ENCODE data around the gene PDZD2.

The PDZD2 gene

GRCh38 chr5:31894141-31894540 is 255.2 kb downstream of the PDZD2 start:
- H3K4me1 ChIP-seq, result no peaks in the 10 kb centered on the region

GRCh38 chr5:31895199-31895820 is 256.4 kb downstream of the PDZD2 start:
- no peak overlapping the region for H3K4me3 ChIP-seq (ENCODE audit: low read depth, low read length)
- no peak for DNase-seq
- no peaks in the 10 kb centered on the region for H3K4me1 ChIP-seq
- no peaks in the 10 kb centered on the region for H3K36me3 ChIP-seq
- TF ChIP-seq CTCF (IDR thresholded peaks at IDR 0.05; ENCODE audit: low read depth, low read length), result no peak
- no peaks in the 10 kb centered on the region for H3K9me3 ChIP-seq
- no peaks in the 10 kb centered on the region for H3K27me3 ChIP-seq

More at GRCh38 chr5:31894141-31894540, 255.2 kb downstream of the PDZD2 start:
- TF ChIP-seq CTCF (IDR thresholded peaks at IDR 0.05; ENCODE audit: low read depth, low read length), result no peak
- no peak overlapping the region for H3K4me3 ChIP-seq (ENCODE audit: low read depth, low read length)
- no peaks in the 10 kb centered on the region for H3K27me3 ChIP-seq
- no peaks in the 10 kb centered on the region for H3K9me3 ChIP-seq
- no peak for DNase-seq
- no peaks in the 10 kb centered on the region for H3K36me3 ChIP-seq

GRCh38 chr5:31898036-31898632 is 259.2 kb downstream of the PDZD2 start:
- Histone ChIP-seq H3K27me3 (no peaks in the 10 kb centered on the region), H3K9me3 (no peaks in the 10 kb centered on the region; the same call in 1 of the 2 replicates), H3K36me3 (no peaks in the 10 kb centered on the region), H3K4me1 (no peaks in the 10 kb centered on the region), H3K4me3 (ENCODE audit: low read depth, low read length) (no peak overlapping the region)
- DNase-seq, result no peak
- TF ChIP-seq CTCF (IDR thresholded peaks at IDR 0.05; ENCODE audit: low read depth, low read length), result no peak

- H3K27me3 ChIP-seq, result no peaks in the 10 kb centered on the region
- no peak for DNase-seq
- H3K4me3 ChIP-seq (ENCODE audit: low read depth, low read length), result no peak overlapping the region
- no peaks in the 10 kb centered on the region for H3K36me3 ChIP-seq
- no peaks in the 10 kb centered on the region for H3K4me1 ChIP-seq
- TF ChIP-seq CTCF (IDR thresholded peaks at IDR 0.05; ENCODE audit: low read depth, low read length), result no peak
- H3K9me3 ChIP-seq, result no peaks in the 10 kb centered on the region; the same call in 1 of the 2 replicates
These were observed 261.4 kb downstream of the PDZD2 start for GRCh38 chr5:31900296-31900865.

GRCh38 chr5:31901807-31902530 is 263.0 kb downstream of the PDZD2 start:
- Histone ChIP-seq H3K9me3 (no peaks in the 10 kb centered on the region; the same call in 1 of the 2 replicates), H3K36me3 (no peaks in the 10 kb centered on the region), H3K4me1 (no peaks in the 10 kb centered on the region), H3K27me3 (no peaks in the 10 kb centered on the region), H3K4me3 (ENCODE audit: low read depth, low read length) (no peak overlapping the region)
- TF ChIP-seq CTCF (IDR thresholded peaks at IDR 0.05; ENCODE audit: low read depth, low read length), result no peak
- DNase-seq, result no peak
